Measurements from ENCODE around the gene PRSS1.
"Not testable (repeated sequence)": the region's sequence is repeated elsewhere in the genome, so short reads cannot be mapped to it uniquely, and the experiment has no call there.

PRSS1 gene

GRCh38 chr7:142773937-142774744 is 24.9 kb downstream of the PRSS1 start:
- FAIRE-seq: no peak

- no peak for FAIRE-seq
Observed at GRCh38 chr7:142774826-142775225, 25.6 kb downstream of the PRSS1 start.

- not testable (repeated sequence) for FAIRE-seq
Observed at GRCh38 chr7:142775351-142776115, 26.3 kb downstream of the PRSS1 start.

DNA sequence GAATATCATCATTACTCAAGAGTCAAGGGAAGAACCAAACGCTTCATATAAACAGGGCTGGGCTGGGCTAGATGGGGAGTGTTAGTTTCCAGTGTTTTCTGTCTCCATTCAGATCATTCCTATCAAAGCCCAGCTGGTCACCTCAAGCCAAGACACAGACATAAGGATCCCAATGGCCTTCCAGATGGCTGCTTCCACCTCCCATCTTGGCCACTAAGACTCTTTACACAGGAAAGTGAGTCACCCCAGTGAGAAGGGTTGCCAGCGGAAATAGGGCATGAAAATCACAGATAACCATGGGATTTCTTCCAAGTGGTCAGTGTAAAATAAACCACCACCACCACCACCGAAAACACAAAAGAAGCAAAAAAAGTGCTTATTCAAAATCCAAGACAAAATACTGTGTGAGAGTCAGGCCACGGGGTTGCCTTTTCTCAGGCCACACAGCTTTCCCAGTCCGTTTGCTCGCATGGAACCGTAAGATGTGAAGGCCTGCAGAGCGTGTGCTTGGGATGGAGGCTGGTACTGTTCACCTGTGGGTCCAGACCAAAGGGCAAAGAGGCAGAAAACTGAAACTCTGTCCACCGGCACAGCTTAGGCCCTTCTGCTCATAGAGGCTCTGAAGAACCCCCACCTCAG is 27.1 kb downstream of the PRSS1 start:
- FAIRE-seq: no peak

- not testable (repeated sequence) for FAIRE-seq
Observed at GRCh38 chr7:142776845-142777225, 27.6 kb downstream of the PRSS1 start.

DNA sequence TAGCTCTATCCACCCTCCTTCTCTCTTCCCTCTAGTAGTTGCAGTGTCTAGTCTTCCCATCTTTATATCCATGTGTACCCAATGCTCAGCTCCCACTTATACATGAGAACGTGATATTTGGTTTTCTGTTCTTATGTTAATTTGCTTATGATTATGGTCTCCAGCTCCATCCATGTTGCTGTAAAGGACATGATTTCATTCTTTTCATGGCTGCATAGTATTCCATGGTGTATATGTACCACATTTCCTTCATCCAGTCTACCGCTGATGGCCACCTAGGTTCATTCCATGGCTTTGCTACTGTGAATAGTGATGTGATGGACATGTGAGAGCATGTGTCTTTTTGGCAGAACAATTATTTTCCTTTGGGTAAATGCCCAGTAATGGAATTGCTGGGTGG is 28.0 kb downstream of the PRSS1 start:
- FAIRE-seq: no peak

- no peak for FAIRE-seq
Observed at GRCh38 chr7:142782922-142783900, 33.9 kb downstream of the PRSS1 start.

DNA sequence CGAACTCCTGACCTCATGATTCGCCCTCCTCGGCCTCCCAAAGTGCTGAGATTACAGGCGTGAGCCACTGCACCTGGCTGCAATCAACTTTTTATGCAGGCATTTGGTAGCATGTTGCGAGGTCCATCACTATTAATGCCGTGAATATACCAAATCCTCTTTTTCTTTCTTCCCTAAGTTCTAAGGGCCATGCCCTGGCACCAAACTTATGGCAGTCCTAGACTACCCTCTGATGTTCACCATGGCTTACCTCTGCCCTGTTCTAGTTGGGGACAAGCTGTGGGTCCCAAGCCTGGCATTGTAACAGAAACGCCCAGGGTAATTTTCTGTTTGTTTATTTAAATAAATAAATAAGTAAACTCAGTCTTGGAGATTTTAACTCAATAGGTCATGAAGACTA is 34.8 kb downstream of the PRSS1 start:
- no peak for FAIRE-seq

GRCh38 chr7:142784716-142785115 is 35.4 kb downstream of the PRSS1 start:
- no peak for FAIRE-seq

- FAIRE-seq: no peak
Observed at GRCh38 chr7:142785841-142786250, 36.6 kb downstream of the PRSS1 start.

DNA sequence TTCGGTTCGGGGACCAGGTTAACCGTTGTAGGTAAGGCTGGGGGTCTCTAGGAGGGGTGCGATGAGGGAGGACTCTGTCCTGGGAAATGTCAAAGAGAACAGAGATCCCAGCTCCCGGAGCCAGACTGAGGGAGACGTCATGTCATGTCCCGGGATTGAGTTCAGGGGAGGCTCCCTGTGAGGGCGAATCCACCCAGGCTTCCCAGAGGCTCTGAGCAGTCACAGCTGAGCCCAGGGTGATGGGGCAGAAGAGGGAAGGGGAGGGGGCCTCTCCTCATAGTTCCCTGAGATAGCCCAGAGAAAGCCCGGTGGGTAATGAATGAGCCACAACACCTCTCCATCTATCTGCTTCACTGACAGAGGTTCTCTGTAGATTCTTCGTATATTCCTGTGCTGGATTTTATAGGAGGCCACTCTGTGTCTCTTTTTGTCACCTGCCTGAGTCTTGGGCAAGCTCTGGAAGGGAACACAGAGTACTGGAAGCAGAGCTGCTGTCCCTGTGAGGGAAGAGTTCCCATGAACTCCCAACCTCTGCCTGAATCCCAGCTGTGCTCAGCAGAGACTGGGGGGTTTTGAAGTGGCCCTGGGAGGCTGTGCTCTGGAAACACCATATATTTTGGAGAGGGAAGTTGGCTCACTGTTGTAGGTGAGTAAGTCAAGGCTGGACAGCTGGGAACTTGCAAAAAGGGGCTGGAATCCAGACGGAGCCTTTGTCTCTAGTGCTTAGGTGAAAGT is 37.9 kb downstream of the PRSS1 start:
- FAIRE-seq: no peak

DNA sequence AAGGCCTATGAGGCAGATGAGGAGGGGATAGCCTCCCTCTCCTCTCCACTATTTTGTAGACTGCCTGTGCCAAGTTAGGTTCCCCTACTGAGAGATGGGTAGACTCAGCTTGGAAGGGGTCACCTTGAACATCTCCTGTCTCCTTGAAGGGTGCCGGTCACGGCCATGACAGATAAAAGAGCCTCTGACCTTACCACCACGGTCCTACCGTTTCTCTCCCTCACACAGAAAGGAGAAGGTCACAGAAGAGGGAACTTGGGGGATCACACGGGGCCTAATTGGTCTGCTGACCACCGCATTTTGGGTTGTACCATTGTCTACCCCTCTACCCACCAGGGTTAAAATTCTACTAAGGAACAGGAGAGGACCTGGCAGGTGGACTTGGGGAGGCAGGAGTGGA is 38.5 kb downstream of the PRSS1 start:
- FAIRE-seq: no peak

- FAIRE-seq: no peak
Observed at GRCh38 chr7:142788303-142789289, 39.3 kb downstream of the PRSS1 start.

DNA sequence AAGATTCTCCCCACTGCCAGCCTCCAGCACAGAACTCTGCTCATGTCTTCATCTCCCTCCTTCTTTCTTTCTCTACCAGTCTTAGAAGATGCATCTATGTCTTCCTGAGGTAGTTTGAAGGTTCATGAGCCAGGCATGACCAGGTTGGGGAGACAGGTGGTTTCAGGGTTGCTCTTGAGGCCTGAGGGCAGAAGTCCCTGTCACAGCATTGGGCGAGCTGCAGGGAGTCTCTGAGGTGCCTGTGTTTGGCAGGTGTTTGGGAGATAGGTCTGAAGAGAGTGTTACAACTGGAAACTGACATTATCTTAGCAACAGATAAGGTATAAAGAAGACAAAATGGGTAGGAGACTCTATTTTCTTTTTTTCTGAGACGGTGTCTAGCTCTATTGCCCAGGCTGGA is 40.2 kb downstream of the PRSS1 start:
- no peak for FAIRE-seq

DNA sequence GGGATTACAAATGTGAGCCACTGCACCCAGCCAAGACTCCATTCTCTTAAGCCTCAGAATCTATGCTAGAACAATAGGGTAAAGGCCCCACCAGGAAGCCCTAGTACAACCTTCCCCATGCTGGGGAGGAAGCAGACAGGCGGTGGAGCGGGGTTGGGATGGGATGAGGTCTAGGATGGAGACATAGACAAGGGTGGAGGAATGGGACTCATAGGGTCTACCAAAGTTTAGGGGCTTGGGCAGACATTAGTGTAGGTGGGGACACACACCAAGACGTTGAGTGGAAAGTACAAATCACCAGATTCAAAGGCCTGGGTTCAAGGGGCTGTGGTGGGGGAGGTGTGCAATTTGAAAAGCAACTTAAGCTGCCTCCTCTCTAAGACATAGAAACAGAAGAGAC is 40.8 kb downstream of the PRSS1 start:
- FAIRE-seq: no peak

- FAIRE-seq: no peak
Observed at GRCh38 chr7:142790555-142790954, 41.3 kb downstream of the PRSS1 start.

- no peak for FAIRE-seq
Observed at GRCh38 chr7:142791502-142791901, 42.2 kb downstream of the PRSS1 start.

GRCh38 chr7:142792129-142792528 is 42.9 kb downstream of the PRSS1 start:
- no peak for FAIRE-seq

DNA sequence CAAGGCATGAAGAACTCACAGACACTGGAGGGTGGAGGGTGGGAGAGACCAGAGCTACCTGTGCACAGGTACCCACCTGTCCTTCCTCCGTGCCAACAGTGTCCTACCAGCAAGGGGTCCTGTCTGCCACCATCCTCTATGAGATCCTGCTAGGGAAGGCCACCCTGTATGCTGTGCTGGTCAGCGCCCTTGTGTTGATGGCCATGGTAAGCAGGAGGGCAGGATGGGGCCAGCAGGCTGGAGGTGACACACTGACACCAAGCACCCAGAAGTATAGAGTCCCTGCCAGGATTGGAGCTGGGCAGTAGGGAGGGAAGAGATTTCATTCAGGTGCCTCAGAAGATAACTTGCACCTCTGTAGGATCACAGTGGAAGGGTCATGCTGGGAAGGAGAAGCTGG is 43.3 kb downstream of the PRSS1 start:
- FAIRE-seq: no peak

DNA sequence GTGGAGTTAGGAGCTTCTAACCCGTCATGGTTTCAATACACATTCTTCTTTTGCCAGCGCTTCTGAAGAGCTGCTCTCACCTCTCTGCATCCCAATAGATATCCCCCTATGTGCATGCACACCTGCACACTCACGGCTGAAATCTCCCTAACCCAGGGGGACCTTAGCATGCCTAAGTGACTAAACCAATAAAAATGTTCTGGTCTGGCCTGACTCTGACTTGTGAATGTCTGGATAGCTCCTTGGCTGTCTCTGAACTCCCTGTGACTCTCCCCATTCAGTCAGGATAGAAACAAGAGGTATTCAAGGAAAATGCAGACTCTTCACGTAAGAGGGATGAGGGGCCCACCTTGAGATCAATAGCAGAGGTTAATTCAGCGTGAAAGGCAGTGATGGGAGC is 43.9 kb downstream of the PRSS1 start:
- no peak for FAIRE-seq

All from TTC549 (cell line).